ENCODE measurements around the gene SRRM4.

The SRRM4 gene

GRCh38 chr12:119183942-119184695 is 202.8 kb downstream of the SRRM4 start:
- DNase-seq = peak in 18 of 56 donors; percentile 5 to 51 (median 28)

GRCh38 chr12:119195256-119195655 is 213.9 kb downstream of the SRRM4 start:
- DNase-seq = no peak

- DNase-seq = no peak
Observed at GRCh38 chr12:119198440-119198839, 217.1 kb downstream of the SRRM4 start.

GRCh38 chr12:119200601-119201000 is 219.3 kb downstream of the SRRM4 start:
- DNase-seq = no peak

- DNase-seq = no peak
Observed at GRCh38 chr12:119201789-119202543, 220.6 kb downstream of the SRRM4 start.

GRCh38 chr12:119202544-119202943 is 221.2 kb downstream of the SRRM4 start:
- DNase-seq = no peak

GRCh38 chr12:119204131-119204530 is 222.8 kb downstream of the SRRM4 start:
- DNase-seq = peak in 8 of 56 donors; percentile 10 to 61 (median 28)

- DNase-seq = no peak
Observed at GRCh38 chr12:119204671-119205285, 223.4 kb downstream of the SRRM4 start.

- DNase-seq = peak in 2 of 56 donors; percentile 4 to 17
Observed at GRCh38 chr12:119206348-119207062, 225.2 kb downstream of the SRRM4 start.

- no peak for DNase-seq
Observed at GRCh38 chr12:119207063-119207560, 225.8 kb downstream of the SRRM4 start.

GRCh38 chr12:119208626-119209061 is 227.3 kb downstream of the SRRM4 start:
- DNase-seq = peak in 45 of 56 donors; percentile 4 to 87 (median 47)

- DNase-seq = no peak
Observed at GRCh38 chr12:119211884-119212283, 230.5 kb downstream of the SRRM4 start.
